ENCODE results near the gene ATE1. TPM values are rescaled to one million over a fixed set of nuclear protein-coding genes. Genes with fewer than 3 reads are reported as not detected.
"Not testable (repeated sequence)": the region's sequence is repeated elsewhere in the genome, so short reads cannot be mapped to it uniquely, and the experiment has no call there.

The ATE1 gene
- polyA plus RNA-seq, 1 donor = 18.6 TPM

- no peak for DNase-seq (ENCODE audit: low read depth)
Observed at GRCh38 chr10:121739114-121739513, 188.7 kb downstream of the ATE1 start.

GRCh38 chr10:121736315-121737130 lies 191.3 kb downstream of the ATE1 start:
- no peak for DNase-seq (ENCODE audit: low read depth)

DNA sequence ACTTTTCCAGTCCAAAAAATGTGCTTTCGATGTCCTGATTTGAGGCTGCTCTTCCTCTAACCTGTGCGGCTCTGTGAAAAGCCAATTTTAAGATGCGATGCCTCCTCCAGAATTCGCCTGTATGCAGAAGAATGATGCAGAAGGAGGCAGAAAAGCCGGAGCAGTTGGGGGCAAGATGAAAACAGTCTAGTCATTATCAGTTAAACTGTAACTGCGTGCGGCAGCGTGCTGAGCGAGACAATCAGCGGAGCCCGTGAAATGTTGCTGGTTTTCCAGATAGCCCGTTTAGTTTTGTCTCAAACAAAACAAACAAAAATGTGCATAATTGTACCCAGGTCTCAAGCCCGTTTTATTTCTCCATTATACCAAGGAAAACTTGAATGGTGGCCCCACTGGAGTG lies 192.6 kb downstream of the ATE1 start:
- no peak for DNase-seq (ENCODE audit: low read depth)

DNA sequence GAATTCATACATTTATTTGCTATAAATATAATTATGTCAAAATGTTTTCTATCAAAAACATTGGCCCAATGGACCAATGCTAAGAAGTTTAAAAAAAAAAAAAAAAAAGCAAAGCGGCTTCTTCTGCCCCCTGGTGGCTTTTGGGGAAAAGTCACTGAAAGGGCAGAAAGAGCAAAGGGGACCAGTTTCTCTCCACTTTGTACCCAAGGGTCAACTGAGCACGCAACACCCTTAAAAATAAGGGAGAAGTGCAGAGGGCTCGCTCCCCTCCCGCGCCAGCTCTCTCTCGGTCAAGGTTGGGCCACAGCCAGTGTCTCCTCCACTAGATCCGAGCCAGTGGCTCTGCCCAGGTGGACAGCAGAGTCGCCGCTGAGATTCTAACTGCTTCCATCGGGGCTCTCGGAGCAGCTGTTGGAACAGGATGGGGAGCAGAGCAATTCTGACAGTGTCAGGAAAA lies 193.2 kb downstream of the ATE1 start:
- DNase-seq (ENCODE audit: low read depth) = no peak

GRCh38 chr10:121732656-121733445 lies 195.0 kb downstream of the ATE1 start:
- DNase-seq (ENCODE audit: low read depth) = no peak

DNA sequence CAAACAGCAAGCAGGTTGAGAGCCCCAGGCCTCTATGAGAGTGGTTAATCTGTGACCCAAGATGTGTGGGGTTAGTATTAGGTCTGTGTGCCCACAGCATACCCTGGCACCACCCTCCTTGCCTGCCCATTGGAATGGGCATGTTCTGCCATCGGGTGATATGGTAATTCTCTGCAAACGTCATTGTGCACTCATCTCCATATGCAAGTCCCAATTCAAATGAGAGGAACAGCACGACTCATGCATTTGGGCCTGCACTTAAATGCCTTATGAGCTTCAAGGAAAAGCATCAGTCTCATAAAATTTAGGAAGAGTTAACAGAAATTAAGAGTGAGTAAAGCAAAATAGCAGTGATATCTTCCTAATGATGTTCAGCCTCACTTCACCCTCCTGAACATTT lies 195.7 kb downstream of the ATE1 start:
- no peak for DNase-seq (ENCODE audit: low read depth)

DNA sequence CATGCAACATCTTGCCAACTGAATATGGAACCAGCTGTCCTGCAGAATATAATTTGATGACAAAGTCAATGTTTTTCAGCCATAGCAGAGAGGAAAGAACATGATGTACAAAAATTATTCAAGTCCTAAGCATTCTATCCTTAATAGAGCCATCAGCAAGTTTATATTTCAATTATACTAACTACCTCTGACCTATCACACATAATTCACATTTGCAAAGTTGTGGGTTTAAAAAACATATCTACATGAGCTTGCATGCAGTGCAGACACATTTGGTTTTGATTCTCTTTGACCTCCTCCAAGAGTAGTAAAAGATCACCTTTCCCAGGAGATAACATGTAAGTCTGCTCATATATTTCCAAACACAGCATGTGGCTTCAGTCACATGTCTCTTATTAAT lies 203.5 kb downstream of the ATE1 start:
- DNase-seq (ENCODE audit: low read depth) = no peak

DNA sequence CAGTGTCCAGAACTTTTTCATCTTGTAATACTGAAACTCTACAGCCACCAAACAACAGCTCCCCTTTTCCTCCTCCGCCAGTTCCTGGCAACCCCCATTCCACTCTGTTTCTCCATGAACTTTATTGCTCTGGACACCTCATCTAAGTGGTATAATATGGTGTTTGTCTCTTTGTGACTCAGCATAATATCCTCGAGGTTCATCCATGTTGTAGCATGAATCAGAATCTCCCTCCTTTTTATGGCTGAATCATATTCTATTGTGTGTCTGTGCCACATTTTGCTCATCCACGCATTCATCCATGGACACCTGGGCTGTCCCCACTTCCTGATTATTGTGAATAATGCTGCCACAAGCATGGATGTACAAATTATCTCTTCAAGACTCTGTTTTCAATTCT lies 205.2 kb downstream of the ATE1 start:
- DNase-seq (ENCODE audit: low read depth) = no peak

- no peak for DNase-seq (ENCODE audit: low read depth)
Observed at GRCh38 chr10:121721257-121721656, 206.6 kb downstream of the ATE1 start.

DNA sequence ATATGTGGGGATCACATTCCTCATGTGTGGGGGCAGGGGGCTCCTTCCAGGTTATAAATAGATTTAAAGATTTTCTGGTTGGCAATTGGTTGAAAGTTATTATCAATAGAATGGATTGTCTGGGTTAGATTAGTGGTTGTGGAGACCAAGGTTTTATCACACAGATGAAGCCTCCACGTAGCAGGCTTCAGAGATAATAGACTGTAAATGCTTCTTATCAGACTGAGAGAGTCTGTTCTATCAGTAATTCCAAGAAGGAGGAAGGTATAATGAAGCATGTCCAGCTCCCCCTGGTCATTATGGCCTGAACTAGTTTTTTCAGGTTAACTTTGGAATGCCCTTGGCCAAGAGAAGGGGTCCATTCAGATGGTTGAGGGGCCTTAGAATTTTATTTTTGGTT lies 211.9 kb downstream of the ATE1 start:
- no peak for DNase-seq (ENCODE audit: low read depth)

DNA sequence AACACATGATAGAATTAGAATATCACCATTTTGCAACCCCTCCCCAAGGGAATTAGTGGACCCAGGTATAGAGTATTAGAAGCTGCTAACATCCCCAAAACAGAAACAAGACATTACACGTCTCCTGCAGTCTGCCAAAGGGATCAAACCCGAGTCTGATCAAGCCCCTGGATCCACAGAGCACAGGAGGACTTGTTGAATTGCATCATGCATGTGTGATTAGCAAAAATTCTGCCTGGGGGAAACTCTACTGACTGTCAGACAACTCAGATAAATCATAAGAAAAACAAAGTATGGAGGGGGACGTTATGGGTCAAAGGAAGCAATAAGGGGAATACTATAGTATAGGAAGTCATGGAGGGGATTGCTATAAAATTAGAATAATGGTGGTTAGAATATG lies 212.8 kb downstream of the ATE1 start:
- no peak for DNase-seq (ENCODE audit: low read depth)

DNA sequence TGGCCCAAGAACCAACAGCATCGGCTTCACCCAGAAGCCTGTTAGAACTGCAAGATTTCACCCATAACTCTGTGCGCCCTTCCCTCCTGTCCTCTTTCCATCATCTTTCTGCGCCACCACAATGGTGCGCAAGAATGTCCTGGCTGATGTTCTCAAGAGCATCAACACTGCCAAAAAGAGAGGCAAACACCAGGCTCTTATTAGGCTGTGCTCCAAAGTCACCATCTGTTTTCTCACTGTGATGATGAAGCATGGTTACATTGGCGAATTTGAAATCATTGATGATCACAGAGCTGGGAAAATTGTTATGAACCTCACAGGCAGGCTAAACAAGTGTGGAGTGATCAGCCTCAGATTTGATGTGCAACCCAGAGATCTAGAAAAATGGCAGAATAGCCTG lies 214.3 kb downstream of the ATE1 start:
- no peak for DNase-seq (ENCODE audit: low read depth)

DNA sequence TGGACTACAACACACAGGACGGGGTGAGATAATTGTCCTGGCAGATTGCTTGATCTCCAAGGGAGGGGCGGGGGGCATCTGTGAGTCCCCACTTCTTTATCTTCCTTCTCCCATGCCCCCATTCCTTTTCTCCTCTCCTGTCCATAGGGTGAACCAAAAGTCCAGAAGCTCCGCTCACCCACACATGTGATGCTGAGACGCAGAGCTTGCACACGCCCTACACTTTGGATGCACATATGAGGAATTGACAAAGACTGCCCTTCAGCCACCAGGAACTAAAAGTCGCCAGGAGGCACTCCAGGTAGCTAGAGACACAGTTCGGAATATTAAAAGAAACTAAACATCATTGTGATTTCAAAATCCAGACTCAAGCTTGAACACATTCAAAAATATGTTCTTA lies 216.9 kb downstream of the ATE1 start:
- no peak for DNase-seq (ENCODE audit: low read depth)

DNA sequence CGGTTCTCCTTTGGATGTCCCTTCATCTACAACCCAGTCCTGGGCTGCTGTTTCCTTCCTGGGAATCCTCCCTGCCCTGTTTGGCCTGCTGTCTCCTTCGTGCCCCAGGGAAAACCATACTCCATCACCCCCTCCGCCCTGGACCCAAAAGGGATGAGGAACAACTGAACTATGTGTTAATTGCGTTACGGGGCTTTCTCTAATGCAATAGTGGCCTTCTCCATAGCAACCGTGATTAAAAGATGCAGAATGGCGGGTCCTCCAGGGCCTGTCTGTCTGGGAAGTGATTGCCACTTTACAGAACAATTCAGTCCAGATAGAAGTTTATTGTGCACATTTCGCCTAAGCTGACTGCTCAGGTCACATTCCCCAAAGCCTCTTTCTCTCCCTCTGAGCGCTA lies 217.6 kb downstream of the ATE1 start:
- DNase-seq (ENCODE audit: low read depth) = no peak

DNA sequence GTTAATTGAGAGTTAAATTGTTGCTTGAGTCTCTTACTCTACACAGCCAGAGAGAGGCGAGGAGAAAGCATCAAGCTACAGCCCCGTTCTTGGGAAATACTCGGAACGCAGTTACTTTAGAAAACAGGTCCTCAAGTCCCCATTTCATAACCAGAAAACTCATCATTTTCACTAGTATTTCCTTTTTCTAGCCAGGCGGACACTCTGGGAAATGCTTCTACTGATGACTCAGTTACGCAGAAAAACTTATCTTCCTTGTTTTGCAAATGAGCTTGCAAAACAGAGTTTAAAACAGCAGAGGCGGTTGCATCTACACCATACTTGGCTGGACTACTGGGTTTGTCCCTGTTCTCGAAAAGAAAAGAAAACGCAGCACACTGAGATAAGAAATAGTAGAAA lies 218.2 kb downstream of the ATE1 start:
- no peak for DNase-seq (ENCODE audit: low read depth)

DNA sequence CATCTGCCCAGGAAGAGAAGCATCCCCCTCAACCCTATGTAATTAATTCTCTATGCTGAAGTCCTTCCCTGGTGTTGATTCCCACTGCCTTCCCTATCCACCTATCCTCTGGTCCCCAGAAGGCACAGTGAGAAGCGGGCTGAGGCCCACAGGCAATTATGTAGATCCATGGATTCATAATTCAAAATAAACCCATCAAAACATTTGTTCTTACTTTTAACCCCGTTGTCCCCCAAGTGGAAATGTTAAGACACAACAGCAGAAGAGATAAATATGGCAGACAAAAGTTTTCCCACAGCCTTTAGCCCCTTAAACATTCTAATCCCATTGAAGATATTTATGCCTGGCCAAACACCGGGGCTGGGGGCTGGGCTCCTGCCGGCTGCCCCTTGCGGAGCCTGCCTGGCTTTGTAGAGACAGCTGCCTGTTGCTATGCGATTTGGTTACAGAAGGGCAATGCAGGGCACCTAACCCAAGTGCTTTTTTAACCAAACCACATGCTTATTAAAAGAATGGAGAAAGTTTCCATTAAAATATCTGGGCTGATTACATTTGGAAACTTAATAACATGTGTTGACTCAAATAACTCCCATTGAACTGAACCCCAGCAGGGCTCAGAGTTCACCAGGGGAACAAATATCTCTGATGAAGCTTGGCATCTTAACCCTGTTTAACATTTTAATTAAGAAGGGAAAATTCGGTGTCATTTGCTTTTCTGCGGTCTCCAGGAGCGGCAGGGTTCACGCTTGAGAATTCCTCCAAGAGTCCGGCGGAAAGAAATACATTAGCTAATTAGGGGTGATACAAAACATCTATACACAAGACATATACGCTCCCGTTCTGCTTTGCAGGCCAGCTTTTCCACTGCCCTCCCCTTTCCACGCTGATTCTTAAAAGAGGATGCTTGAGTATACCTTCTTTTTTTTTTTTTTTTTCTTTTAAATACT lies 218.8 kb downstream of the ATE1 start:
- no peak for DNase-seq (ENCODE audit: low read depth)

DNA sequence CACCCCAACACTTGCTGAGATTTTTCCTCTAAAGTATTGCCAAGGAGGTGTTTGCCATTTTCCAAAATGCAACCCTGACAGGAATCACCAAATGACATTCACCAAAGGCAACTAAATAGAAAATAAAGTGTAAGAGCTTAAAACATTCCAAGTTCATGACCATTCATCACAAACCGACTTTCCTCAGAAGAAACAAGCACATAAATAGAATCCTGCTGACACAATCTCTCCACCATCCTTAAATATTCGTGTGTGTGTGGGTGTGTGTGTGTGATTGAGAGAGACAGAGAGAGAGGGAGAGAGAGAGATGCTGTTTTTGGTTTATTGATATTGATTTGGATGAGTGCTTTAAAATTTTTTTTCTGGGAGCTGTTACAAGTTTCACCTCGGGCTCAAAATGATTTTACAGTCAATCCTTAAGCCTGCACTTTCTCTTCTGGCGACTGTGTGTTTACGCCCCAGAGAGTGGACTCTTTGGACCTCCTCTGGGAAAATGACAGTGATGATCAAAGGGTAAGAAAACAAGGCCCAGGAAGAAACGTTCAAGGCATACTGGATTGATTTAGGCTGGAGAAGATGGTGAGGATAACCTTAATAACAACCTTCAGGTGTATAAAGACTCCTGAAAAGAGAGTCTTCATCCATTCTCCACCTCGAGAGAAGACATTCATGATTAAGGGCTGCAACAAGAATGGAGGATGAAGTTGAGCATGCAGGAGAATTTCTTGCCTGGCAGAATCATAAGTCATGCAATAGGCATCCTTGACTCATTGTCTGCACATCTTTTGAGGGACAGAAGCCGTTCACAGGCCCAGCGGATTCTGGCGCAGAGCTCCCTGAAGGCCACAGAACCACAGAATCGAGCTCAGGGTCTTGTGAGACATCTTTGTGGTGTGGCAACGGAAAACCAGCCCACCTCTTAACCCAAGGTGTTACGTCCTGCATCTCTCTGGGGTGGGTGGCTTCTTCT lies 225.2 kb downstream of the ATE1 start:
- no peak for DNase-seq (ENCODE audit: low read depth)

DNA sequence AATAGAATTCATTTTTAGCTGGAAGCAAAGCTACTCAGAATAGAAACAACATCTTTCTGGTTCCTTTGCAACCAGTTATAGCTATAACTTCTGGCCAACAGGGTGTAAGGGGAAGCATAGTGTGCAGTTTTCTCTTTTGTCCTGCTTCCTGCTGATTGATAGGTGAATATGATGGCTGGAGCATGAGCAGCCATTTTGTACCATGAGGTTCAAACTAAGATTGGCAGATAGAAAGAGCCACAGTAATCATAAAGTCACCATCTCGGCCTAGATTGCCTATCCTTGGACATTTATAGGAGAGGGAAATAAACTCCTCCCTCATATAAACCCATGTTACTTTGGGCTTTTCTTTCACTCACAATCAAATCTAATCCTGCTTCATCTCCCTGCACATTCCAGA lies 227.4 kb downstream of the ATE1 start:
- DNase-seq (ENCODE audit: low read depth) = no peak

GRCh38 chr10:121699703-121700102 lies 228.1 kb downstream of the ATE1 start:
- DNase-seq (ENCODE audit: low read depth) = not testable (repeated sequence)

DNA sequence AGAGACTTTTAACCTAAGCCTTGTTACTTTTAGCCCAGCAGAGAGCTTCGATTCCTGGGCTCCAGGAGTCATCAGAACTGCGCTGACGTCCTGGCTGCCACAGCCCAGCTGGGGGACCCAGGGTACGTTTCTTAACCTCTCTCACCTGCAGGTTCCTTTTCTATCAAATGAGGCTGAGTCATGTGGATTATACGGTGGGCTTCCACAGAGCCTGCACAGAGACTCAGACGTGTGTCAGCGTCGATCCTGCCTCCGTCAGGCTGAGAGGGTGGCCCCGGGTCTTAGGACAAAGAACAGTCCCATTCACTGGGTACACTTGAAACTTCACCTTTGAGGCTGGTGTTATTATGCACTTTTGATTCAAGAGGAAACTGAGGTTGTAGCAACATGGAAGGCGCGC lies 228.9 kb downstream of the ATE1 start:
- no peak for DNase-seq (ENCODE audit: low read depth)

- no peak for DNase-seq (ENCODE audit: low read depth)
Observed at GRCh38 chr10:121698336-121698735, 229.5 kb downstream of the ATE1 start.
